ENCODE data around the gene EFHC2. TPM values are rescaled to one million over a fixed set of nuclear protein-coding genes. Genes with fewer than 3 reads are reported as not detected.
"Not testable (repeated sequence)": the region's sequence is repeated elsewhere in the genome, so short reads cannot be mapped to it uniquely, and the experiment has no call there.

The EFHC2 gene
- polyA plus RNA-seq, 12 donors, result 0.15 to 3.4 (median 0.36) TPM; not detected in 2

- no peak for DNase-seq
Observed at GRCh38 chrX:44299177-44299576, 44.3 kb downstream of the EFHC2 start.

GRCh38 chrX:44291468-44292092, 51.9 kb downstream of the EFHC2 start:
- no peak for DNase-seq

- no peak for DNase-seq
Observed at GRCh38 chrX:44290718-44291117, 52.8 kb downstream of the EFHC2 start.

GRCh38 chrX:44282753-44283152, 60.7 kb downstream of the EFHC2 start:
- no peak for DNase-seq

GRCh38 chrX:44280116-44280515, 63.4 kb downstream of the EFHC2 start:
- no peak for DNase-seq

GRCh38 chrX:44274096-44274495, 69.4 kb downstream of the EFHC2 start:
- no peak for DNase-seq

- DNase-seq, result no peak
Observed at GRCh38 chrX:44267861-44268260, 75.6 kb downstream of the EFHC2 start.

- no peak for DNase-seq
Observed at GRCh38 chrX:44267116-44267515, 76.4 kb downstream of the EFHC2 start.

GRCh38 chrX:44265559-44265958, 77.9 kb downstream of the EFHC2 start:
- DNase-seq, result no peak

GRCh38 chrX:44264936-44265335, 78.5 kb downstream of the EFHC2 start:
- DNase-seq, result no peak

- DNase-seq, result no peak
Observed at GRCh38 chrX:44261286-44261685, 82.2 kb downstream of the EFHC2 start.

- DNase-seq, result no peak
Observed at GRCh38 chrX:44260609-44261008, 82.9 kb downstream of the EFHC2 start.

GRCh38 chrX:44255742-44256141, 87.7 kb downstream of the EFHC2 start:
- DNase-seq, result not testable (repeated sequence)

- no peak for DNase-seq
Observed at GRCh38 chrX:44253575-44253942, 89.9 kb downstream of the EFHC2 start.

GRCh38 chrX:44252688-44253574, 90.5 kb downstream of the EFHC2 start:
- DNase-seq, result peak; percentile 7

- no peak for DNase-seq
Observed at GRCh38 chrX:44247468-44247867, 96.0 kb downstream of the EFHC2 start.

GRCh38 chrX:44246826-44247225, 96.6 kb downstream of the EFHC2 start:
- DNase-seq, result no peak

- DNase-seq, result no peak
Observed at GRCh38 chrX:44245733-44246132, 97.7 kb downstream of the EFHC2 start.

- no peak for DNase-seq
Observed at GRCh38 chrX:44244008-44244407, 99.5 kb downstream of the EFHC2 start.

- DNase-seq, result no peak
Observed at GRCh38 chrX:44241546-44241945, 101.9 kb downstream of the EFHC2 start.

GRCh38 chrX:44240036-44240435, 103.4 kb downstream of the EFHC2 start:
- no peak for DNase-seq

GRCh38 chrX:44239036-44239435, 104.4 kb downstream of the EFHC2 start:
- no peak for DNase-seq

- DNase-seq, result no peak
Observed at GRCh38 chrX:44235534-44235933, 107.9 kb downstream of the EFHC2 start.
